HK-2 (cell line): ENCODE measurements around the gene PRKCZ.
A peak's percentile ranks its signal among the peaks of the same experiment; 100 is the strongest.

Experiments used
- DNase-seq: peaks from one replicate; pipeline ENCODE4 v3.0.0-alpha.2; 2018; ENCODE audit not compliant: unreplicated experiment

The PRKCZ gene

GRCh38 chr1:2024887-2025286 lies 25.3 kb upstream of the PRKCZ start:
- DNase-seq = no peak

- no peak for DNase-seq
These were observed 24.7 kb upstream of the PRKCZ start for GRCh38 chr1:2025491-2025981.

GRCh38 chr1:2027961-2028583 lies 22.1 kb upstream of the PRKCZ start:
- no peak for DNase-seq

- no peak for DNase-seq
These were observed 21.2 kb upstream of the PRKCZ start for GRCh38 chr1:2028870-2029560.

GRCh38 chr1:2029561-2029960 lies 20.6 kb upstream of the PRKCZ start:
- no peak for DNase-seq

- no peak for DNase-seq
These were observed 19.9 kb upstream of the PRKCZ start for GRCh38 chr1:2030076-2030871.

GRCh38 chr1:2031546-2032540 lies 18.4 kb upstream of the PRKCZ start:
- DNase-seq = no peak

GRCh38 chr1:2032737-2033136 lies 17.5 kb upstream of the PRKCZ start:
- DNase-seq = no peak

- no peak for DNase-seq
These were observed 17.0 kb upstream of the PRKCZ start for GRCh38 chr1:2033165-2033564.

GRCh38 chr1:2036287-2036686 lies 13.9 kb upstream of the PRKCZ start:
- DNase-seq = no peak

- no peak for DNase-seq
These were observed 12.8 kb upstream of the PRKCZ start for GRCh38 chr1:2037314-2037979.

- DNase-seq = no peak
These were observed 12.0 kb upstream of the PRKCZ start for GRCh38 chr1:2038229-2038628.

GRCh38 chr1:2039251-2039650 lies 11.0 kb upstream of the PRKCZ start:
- DNase-seq = no peak

GRCh38 chr1:2041305-2041704 lies 8.9 kb upstream of the PRKCZ start:
- DNase-seq = no peak

- no peak for DNase-seq
These were observed 8.3 kb upstream of the PRKCZ start for GRCh38 chr1:2041887-2042286.

GRCh38 chr1:2042830-2043773 lies 7.1 kb upstream of the PRKCZ start:
- no peak for DNase-seq

- no peak for DNase-seq
These were observed 6.3 kb upstream of the PRKCZ start for GRCh38 chr1:2043886-2044285.

- DNase-seq = peak; percentile 79
These were observed 5.5 kb upstream of the PRKCZ start for GRCh38 chr1:2044510-2045319.
